PFSK-1 (cell line): ENCODE data around the gene TAC4.

Experiments
- FOXP2 ChIP-seq: optimal IDR thresholded peaks from 2 replicates; pipeline ENCODE3; 2011; ENCODE audit warnings: borderline replicate concordance, control low read depth, inconsistent platforms; ENCODE audit not compliant: insufficient read depth; ENCODE audit errors: extremely low read length, extremely low read depth
- POLR2AphosphoS5 ChIP-seq: IDR thresholded peaks from 2 replicates; pipeline ENCODE4 v1.6.1; 2012; ENCODE audit warnings: low read depth, mild to moderate bottlenecking, control low read depth, low read length, moderate library complexity
- REST ChIP-seq, 2 experiments: IDR thresholded peaks; 2 replicates each; pipeline versions ENCODE4 v1.6.1 to v1.8.0; 2011 to 2012; ENCODE audit warnings: low read depth in 2 of 2, low read length in 2 of 2, control low read depth in 1 of 2, inconsistent platforms in 1 of 2, mild to moderate bottlenecking in 1 of 2, moderate library complexity in 1 of 2; ENCODE audit not compliant: insufficient read depth in 1 of 2
- SIN3A ChIP-seq: IDR thresholded peaks from 2 replicates; pipeline ENCODE4 v1.6.1; 2012; ENCODE audit warnings: mild to moderate bottlenecking, low read length, moderate library complexity, borderline replicate concordance; ENCODE audit not compliant: insufficient read depth
- TAF1 ChIP-seq: IDR thresholded peaks from 2 replicates; pipeline ENCODE4 v1.6.1; 2012; ENCODE audit warnings: low read length, control low read depth, borderline replicate concordance; ENCODE audit not compliant: insufficient read depth

DNA sequence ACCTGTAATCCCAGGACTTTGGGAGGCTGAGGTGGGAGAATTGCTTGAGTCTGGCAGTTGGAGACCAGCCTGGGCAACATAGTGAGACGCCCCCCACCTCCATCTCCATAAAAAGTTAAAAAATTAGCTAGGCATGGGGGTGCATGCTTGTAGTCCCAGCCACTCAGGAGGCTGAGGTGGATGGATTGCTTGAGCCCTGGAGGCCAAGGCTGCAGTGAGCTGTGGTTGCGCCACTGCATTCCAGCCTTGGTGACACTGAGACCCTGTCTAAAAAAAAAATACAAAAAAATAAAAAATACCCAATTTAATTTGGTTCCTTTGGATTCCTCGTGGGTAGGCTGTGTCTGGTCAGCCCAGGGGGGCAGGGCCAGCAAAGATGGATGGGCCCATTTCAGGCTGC lies 26.1 kb upstream of the TAC4 start:
- no peak for TF ChIP-seq TAF1
- TF ChIP-seq POLR2AphosphoS5, result no peak
- TF ChIP-seq REST (IDR thresholded peaks at IDR 0.05; ENCODE audit: insufficient read depth in 1 of 2, low read depth in 2 of 2, low read length in 2 of 2), result no peak
- TF ChIP-seq SIN3A, result no peak
- no peak for TF ChIP-seq FOXP2
